LNCaP clone FGC (cell line): ENCODE measurements around the gene ARPC1B.
A peak's percentile ranks its signal among the peaks of the same experiment; 100 is the strongest.

Source experiments
- DNase-seq: peaks from one replicate; pipeline ENCODE4 v3.0.0-alpha.2; 2011; ENCODE audit warnings: low read depth
- H3K4me3 ChIP-seq: 2 replicates; pipeline ENCODE4 v1.5.1; 2011; ENCODE audit warnings: mild to moderate bottlenecking, low read depth, low read length, control low read depth
- CTCF ChIP-seq: IDR thresholded peaks from 2 replicates; pipeline ENCODE4 v1.5.1; 2012; ENCODE audit warnings: mild to moderate bottlenecking; ENCODE audit not compliant: control insufficient read depth, insufficient read depth; ENCODE audit errors: extremely low read depth

The ARPC1B gene

GRCh38 chr7:99359465-99360154, 14.9 kb upstream of the ARPC1B start:
- TF ChIP-seq CTCF = no peak
- no peak for DNase-seq
- H3K4me3 ChIP-seq = no peak overlapping the region

DNA sequence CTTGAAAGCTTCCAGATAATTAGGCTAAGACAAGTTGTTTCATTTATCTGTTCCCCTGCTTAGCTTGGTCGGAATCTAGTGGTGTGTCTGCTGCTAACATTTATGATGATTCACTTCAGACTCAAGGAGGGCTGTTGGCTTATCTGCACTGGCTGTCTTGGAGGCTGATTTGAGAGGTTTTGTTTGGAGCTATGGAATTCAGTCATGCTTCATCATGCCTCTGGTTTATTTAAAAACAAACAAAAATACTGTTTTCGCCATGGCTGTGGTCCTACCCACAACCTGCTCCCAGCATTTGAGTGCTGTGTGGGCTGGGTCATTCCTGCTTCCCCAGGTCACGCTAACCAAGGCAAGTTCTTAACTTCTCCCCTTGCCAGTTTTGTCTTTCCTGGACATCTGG, 11.7 kb upstream of the ARPC1B start:
- no peak for DNase-seq
- TF ChIP-seq CTCF = no peak
- H3K4me3 ChIP-seq = no peak overlapping the region

DNA sequence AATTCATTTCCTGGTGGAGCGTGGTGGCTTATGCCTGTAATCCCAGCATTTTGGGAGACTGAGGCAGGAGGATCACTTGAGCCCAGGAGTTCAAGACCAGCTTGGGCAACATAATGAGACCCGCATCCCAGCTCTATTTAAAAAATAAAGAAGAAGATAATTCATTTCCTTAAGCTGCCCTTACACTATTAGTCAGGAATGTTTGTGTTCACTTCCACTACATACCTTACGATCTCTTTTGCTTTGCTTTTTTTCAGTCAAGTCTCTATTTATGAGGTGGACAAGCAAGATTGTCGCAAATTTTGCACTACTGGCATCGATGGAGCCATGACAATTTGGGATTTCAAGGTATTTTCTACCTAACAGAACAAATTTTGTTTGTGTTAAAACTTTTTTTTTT, 11.2 kb upstream of the ARPC1B start:
- TF ChIP-seq CTCF = no peak
- no peak overlapping the region for H3K4me3 ChIP-seq
- DNase-seq = no peak

DNA sequence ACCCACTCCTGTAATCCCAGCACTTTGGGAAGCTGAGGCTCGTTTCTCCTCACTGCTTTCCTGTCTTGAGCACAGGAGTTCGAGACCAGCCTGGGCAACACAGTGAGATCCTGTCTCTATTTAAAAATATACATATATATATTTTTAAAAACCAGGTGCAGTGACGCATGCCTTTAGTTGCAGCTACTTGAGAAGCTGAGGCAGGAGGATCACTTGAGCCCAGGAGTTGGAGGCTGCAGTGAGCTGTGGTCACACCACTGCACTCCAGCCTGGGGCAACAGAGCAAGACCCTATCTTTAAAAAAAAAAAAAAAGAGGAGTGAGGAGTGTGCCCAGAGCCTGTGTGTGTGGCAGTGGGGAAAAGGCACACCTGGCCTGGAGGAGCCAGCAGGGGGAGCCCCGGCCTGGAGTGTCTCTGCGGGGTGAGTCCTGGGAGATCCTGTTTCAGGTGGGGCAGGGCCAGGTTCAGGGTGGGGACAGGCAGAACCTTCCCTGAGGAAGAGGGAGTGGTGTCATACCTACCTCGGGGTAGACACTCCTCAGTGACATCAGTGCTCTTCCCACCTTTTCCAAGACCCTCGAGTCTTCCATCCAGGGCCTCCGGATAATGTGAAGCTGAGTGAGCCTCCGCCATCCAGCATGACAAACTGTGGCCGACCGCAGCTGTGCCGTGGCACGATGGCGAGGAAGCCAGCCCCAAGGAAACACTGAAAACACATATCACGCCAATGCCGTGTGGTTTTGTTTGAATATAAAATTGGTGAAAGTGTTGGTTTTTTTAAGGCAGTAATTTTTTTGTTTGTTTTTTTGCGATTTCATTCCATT, 9.0 kb upstream of the ARPC1B start:
- DNase-seq = no peak
- peak; percentile 56 for TF ChIP-seq CTCF
- no peak overlapping the region for H3K4me3 ChIP-seq

- no peak overlapping the region for H3K4me3 ChIP-seq
- no peak for TF ChIP-seq CTCF
- no peak for DNase-seq
Measured at GRCh38 chr7:99366646-99367045, 7.9 kb upstream of the ARPC1B start.

GRCh38 chr7:99368750-99369389, 5.7 kb upstream of the ARPC1B start:
- DNase-seq = no peak
- no peak overlapping the region for H3K4me3 ChIP-seq
- no peak for TF ChIP-seq CTCF
